Smooth muscle cell of the brain vasculature (primary cell): ENCODE measurements around the gene AFAP1.

ENCODE experiments used
- DNase-seq: peaks from one replicate; pipeline ENCODE4 v3.0.0-alpha.2; 2012; ENCODE audit warnings: low read depth, low spot score

The AFAP1 gene

DNA sequence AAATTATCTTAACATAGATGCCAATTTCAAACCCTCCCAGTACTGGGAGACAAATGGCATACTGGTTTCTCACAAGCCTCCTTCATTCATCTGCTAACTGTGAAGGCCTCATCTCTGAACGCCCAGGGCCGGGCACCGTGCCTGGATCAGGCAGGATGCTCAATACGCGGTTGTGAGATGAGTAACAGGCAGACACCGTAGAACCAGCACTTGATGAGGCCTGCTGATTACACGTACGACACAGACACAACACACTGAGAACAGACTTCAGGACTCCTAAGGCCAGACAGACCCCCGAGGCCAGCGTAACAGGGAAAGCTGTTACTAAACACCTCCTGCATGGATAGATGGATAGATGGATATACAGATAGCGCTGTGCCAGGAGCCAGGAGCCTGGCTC, 154.6 kb downstream of the AFAP1 start:
- no peak for DNase-seq

DNA sequence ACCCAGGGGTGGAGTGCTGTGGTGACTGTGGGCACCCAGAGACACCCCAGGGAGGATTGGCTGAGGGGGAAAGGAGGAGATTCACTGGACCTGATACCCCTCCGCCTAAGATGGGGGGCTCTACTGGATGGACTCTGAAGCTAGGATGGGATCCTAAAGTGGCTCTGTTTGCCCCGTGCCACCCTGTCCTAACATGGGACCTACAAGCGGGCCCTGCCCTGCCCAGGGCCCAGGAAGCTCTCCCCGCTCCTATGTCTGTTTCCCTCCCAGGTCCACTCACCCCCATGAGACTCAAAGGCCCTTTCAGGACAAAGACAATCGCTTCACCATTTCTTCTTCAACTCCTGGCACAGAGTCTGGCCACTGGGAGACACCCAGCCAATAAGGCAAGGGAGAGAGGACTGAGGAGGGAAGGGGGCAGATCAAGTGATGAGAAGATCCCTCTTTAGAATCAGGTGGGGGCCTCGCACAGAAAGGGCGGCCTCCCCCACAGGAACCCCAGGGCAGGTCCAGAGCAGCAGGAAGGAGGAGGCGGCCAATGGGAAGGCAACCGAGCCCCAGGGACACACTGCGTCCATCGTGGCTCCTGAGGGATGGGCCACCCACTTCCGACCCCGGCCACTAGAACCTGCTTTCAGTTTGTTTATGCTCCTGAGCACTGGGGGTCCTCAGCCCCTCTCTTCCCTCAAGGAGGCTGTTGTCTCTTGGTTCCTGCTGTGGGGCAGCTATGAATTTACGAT, 155.4 kb downstream of the AFAP1 start:
- no peak for DNase-seq

DNA sequence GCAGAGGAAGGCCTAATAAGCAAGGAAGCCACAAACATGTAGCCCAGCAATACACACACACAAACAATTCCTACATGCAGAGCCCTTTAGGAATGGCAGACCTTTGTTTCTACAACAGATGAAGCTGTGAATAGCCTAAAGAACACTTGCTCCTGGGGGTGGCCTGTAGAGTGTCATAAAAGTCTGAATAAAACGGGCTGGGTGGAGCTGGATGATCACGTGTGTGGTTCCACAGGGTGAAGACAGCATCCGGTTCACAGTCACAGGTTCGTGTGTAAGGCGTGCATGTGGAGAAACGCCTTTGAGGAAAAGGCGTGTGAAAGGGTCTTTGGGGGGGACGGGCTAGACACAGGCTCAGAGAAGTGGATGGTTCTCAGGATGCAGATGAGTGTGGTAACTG, 156.1 kb downstream of the AFAP1 start:
- no peak for DNase-seq

DNA sequence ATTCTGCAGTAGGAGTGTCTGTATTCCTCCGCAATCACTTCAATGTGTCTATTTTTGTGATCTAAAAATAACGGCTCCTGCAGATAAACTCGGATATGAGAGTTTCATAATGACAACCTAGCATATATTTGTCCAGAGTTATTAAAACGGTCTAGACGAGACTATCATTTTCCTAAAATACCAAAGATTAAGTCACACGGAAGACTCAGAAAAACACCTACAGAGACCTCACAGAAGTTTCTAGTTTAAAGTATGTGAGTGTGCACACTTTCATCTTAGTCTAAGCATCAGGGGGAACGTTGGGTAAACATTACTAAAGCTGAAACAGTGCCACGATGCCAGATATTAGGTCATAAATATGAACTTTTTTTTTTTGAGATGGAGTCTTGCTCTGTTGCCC, 156.9 kb downstream of the AFAP1 start:
- no peak for DNase-seq

DNA sequence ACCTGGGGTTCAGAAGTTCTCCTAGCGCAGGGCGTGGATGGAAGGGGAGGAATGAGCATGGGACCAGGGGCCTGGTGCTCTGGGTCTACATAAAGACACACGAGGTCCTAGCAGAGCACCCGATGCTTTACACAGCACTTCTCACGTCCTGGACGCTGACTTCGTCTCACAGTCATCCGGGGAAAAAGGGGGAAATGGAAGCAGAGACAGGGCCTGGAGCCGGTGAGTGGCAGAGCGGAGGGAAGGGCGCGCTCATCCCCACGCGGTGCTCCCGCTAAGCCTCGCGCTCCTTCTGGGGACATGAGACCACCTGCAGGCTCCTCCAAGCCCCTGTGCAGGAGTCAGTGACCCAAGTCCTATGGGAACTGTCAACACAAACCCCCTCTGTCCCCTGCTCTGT, 157.7 kb downstream of the AFAP1 start:
- no peak for DNase-seq

DNA sequence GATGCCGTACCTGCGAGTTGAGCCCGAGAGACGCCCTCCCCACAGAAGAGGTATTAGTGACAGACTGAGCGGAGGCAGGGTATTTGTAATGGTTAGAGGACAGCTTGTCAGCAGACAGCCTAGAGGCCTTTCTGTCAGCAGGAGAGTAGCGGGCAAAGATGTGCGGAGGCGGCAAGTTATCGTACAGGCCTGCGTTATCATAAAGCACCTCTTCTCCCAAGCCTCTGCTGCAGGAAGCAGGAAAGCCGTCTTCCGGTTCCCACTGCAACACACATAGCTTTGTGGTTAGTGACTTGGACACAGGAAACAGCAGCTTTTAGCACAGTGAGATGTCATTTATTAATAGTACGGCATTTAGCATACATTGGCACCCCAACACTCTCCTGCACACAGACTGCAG, 158.3 kb downstream of the AFAP1 start:
- DNase-seq: no peak

DNA sequence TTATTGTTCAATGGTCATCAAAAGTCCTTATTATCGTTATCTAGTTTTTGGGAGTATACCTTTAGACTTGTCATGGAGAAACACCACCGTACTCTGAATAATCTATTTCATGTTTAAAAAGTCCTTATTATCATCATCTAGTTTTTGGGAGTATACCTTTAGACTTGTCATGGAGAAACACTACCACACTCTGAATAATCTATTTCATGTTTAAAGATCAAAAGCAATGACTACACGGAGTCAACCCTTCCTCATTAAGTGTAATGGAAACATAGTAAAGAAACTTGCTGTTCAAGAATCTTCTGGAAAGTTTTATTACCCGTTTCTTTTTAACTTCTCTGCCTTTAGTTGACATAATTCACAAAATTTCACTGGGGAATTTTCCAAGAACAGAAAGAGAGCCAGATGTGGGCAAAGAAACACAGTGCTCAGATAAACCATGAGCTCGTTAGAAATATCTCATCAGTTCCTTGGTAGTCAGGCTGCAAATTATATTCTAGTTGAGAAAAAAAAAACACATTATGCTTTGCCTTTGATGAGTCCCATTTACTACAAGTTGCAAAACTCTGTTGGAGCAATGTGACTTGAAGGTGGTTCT, 158.8 kb downstream of the AFAP1 start:
- DNase-seq: no peak

DNA sequence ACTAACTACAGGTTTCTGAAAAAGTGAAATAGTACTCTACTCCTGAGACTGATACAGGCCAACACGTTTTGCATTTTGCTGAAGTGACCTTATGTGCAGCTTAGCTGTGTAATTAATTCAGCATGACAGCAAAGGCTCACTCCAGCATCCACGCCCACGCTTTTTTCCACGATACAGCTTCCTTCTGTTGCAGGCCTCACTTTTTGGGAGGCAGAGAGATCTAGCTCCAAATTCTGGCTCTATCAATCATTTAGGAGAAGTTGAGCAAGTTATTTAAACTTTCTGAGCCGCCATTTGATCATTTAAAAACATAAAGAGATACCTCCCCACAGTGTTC, 160.3 kb downstream of the AFAP1 start:
- DNase-seq: no peak

DNA sequence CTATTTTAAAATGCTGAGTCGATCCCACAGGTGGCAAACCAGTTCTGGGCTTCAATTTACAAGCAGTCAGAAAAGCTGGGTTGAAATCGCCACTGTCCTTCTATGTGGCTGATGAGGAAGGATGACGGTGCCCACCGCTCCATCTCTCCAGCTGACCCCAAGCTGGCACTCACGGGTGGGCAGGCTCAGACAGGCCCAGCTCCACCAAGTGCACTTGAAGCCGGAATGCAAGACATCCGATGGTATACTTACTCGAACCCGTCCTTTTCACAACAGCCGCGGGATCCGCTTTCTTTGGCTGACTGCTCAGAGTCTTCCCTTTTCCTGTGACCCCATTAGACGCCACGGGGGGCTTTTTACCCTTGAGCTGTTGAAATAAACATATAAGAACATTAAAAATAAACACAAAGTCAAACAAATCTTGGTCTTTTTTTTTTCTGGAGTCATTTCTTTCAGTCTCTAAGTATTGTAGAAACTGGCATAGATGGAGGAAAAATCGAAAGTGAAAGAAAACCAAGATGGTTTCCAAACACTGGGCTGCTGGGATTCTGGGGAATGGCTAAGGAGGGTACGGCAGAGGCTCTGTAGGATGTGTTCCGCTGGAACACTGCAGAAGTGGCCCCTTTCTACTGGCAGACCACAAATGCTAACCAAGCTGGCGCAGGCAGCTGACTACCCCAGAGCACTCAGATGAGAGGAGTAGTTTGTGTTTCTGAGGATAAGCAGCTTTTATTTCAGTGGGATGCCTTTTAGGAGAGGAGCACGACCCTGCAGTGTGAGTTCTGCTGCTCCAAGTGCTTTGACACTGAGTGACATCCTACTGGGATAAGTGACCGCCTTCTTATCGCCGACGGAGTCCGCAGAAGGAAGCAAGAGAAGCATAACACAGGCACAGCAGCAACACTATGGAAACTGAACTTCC, 160.9 kb downstream of the AFAP1 start:
- DNase-seq: peak; percentile 43

DNA sequence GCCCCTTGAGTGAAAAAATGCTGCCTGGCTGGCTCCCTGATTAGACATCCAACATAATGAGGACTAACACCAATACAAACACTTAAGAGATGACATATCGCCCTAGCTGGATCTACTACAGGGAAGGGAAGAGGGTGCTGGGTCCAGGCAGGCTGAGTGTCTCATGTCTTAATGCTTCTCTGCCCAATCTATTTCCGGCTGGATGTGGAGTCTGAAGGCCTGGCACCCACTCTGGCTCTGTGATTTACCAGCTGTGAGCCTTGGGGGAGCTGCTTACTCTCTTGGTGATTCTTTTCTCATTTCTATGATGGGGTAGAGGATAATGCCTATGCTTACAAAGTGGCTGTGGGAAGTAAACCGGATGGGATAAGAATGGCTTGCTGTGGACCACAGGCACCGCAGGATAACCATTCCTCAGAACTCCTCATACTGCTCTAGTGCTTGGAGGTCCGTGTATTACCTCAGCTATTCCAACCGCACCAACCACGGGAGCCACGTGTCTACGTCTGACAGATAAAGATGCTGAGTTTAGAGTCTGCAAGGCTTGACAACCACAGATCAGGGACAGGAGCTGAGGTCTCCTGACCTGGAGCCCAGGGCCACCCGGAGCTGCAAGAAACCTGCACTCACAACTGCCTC, 161.7 kb downstream of the AFAP1 start:
- no peak for DNase-seq

DNA sequence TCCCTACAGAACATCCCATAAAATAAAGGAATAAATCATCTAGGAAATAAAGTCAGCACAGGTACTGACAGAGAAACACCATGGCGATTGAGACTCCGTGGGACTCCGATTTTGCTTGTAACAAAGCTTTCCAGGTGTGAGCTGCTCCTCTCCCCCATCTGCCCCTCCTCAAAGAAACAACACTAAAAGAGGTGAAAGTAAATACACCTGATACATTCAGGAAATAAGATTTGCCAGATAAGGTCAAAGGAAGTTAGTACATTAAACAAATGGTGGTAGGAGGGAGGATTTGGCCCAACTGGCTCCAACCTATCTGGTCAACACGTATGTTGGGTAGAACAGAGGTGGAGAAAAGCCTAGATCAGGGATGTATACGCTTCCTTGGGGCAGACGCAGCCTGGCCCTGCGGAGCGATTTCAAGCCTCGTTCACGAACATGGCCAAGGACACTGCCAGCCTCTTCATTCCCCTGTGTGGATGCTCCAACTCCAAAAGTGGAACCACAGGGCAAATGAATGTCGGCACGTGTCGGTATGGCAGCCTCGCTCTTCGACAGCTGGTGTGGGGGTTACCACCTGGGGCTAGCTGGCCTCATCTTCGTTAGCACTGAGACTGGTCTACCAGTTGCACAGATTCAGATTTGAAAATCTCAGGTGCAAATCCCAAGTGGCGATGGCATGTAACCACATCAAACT, 162.5 kb downstream of the AFAP1 start:
- no peak for DNase-seq

DNA sequence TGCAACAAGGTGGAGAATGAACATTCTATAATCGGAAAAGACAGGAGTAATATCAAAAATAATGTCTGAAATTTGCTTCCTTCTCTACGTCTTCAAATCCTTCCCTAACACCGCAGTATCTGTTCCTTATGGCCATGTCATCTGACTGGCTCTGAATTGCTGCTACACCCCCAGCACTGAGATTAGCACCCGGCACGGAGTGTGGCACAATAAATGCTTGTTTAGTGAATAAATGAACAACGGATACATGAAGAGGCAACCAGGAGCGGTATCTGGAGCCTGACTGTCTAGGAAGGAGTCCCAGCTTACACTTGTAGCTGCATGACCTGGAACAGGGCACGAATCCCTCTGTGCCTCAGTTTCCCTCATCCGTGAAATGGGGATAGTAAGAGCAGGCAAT, 164.3 kb downstream of the AFAP1 start:
- DNase-seq: no peak

DNA sequence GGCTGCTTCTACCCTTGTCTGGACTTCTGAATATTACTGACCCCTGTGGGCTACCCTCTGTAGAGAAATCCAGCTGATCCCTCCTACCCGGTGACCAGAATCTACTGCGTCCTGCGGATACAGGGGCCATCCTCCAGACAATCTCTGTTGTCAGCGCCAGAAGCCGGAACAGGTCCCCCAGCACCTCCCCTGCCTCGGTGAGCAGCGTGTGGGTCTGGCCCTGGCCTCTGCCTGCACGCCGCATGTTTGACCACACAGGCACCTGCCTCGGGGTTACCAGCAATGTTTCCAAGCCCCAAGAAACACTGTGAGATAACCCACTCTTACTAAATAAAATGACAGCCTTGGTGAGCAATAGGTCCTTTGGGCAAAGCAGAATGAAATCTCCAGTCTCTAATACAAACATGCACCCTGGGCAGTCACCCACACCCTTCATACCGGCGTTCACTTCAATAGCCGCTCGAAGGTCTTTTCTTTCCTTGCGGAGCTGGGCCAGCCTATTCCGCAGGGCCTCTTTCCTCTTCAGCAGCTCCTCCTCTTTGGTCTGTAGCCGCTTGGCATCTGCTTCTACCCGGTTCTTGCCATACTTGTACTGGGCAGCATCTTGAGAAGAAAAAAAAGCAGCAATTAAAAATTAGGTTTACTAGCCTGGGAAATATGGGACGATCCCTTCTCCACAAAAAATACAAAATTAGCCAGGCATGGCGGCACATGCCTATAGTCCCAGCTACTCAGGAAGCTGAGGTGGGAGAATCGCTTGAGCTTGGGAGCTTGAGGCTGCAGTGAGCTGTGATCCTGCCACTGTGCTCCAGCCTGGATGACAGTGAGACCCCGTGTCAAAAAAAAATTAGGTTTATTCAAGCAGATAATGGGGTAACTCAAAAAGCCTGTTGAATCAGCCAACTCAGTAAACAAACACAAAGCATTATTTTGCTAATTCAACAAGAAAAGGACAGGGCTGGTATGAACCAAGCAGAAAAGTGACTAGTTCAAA, 165.1 kb downstream of the AFAP1 start:
- DNase-seq: no peak

DNA sequence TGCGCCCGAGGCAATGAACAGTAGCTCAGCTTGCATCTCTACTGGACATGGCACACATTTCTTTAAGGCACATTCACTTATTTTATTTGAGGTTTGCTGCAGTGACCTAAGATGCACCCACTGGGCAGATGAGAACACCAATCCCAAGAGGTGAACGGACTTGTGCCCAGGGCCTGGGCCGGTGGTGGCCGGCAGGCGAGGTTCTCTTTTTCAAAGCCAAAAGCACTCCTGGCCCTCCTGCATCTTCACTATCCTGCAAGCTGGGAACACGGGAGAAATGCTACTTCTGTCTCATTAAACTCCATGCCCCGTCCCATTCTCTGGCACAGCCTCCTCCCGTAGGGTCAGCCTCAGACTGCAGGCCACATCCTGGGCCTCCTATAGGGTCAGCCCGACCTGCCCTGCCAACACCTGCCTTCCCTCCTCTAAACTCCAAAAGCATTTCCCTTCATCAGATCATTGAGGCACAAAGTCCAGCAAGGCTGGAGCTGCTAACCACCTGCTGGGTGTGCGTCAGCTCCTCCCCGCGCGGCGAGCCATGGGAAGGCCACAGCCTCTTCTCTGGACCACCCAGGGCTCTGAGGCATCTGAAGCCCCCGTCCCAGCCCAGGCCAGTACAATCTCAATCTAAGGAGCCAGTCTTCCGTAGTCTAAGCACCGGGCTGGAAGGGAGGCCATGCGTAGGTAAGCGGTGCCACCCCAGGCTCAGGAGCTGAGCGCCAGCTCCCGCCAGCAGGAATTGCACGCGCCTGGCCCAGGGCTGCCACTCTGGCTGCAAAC, 166.1 kb downstream of the AFAP1 start:
- no peak for DNase-seq

DNA sequence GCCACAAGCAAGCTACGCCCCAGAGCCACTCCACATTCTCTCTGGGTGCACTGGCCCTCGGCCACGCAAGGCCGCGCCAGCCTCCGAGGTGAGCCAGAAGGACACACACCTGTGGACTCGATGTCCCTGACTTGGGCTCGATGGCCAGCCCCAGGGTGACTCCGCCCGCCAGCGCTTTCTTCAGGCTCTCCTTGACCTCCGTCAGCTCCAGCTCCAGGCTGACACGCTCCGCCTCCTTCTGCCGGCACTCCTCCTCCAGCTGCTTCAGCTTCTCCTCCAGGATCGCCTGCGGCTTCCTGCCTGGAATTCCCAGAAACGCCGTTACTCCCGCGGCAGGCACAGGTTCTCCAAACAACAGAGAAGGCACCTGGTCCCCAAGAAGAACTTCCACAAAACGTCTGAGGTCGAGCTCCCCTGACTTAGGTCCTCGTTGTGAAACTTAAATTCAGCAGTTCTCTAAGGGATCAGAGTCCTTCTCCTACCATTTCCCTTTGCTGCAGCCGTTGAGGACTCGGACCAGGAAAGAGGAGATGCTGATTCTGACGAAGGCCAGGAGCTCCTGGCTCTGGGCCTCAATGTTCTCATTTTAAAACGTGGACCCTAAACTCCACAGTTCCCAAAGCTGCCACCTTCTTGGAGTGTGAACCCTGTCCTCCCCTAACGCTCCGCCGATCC, 166.8 kb downstream of the AFAP1 start:
- no peak for DNase-seq

DNA sequence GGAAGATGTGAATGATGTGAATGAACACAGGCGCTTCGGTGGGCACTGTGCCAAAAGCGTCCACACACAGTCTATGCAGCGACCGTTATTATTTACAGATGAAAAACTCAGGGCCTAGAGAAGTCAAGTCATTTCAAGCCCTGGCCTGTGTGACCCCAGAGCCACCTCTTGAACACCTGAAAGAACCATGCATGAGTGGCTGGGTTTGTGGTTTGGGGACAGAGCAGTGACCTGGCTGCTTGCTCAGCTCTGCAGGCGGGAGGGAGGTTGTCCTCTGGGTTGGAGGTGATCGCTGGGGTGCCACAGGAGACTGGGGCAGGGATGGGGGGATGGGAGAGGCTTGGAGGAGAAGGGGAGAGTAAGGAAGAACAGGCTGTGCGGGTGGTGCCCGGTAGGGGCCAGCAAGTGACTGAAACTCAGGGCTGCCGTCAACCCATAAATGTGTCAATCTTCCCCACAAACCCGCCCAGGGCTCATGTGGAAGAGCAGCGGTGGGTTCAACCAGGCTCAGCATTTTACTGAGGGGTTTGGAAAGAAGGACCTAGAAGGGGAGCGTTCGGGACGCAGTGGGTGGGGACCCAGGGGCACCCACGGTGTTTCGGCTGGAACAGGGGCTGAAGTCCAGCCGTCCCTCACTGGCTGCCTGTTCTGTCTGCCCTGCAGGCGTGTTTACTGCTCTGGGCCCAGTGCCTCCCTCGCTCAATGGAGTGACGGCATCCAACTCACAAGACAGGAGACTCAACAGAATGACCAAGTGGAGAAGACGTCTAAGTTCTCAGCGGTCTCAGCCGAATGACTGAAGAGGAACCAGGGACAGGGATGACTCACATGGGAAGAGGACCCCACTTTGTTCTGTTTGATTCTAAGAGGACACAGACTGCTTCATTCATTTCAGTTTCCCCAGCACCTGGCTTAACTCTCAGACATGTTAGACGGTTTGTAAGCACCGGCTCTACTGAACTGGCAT, 167.8 kb downstream of the AFAP1 start:
- DNase-seq: no peak

DNA sequence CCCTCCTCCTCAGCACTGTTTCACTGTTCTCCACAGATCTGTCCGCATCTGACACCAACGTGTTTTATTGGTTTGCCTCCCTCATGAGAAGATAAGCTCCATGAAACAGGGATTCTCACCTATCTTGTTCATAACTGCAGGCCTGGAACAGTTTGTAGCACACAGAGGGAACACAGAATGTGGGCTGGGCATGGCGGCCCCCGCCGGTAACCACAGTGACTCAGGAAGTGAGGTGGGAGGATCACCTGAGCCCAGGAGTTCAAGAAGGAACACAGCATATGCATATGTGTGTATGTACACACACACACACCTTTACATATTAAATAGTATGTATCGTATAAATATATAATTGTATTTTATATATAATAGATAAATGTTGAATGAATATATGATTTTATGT, 168.6 kb downstream of the AFAP1 start:
- DNase-seq: no peak
